ENCODE measurements around the gene ANTXR2.
"Not testable (repeated sequence)": the region's sequence is repeated elsewhere in the genome, so short reads cannot be mapped to it uniquely, and the experiment has no call there.

Gene ANTXR2

GRCh38 chr4:79904331-79904730, 168.7 kb downstream of the ANTXR2 start:
- no peak for FAIRE-seq

- no peak for FAIRE-seq
These were observed 172.8 kb downstream of the ANTXR2 start for GRCh38 chr4:79900182-79900581.

GRCh38 chr4:79899481-79899880, 173.5 kb downstream of the ANTXR2 start:
- FAIRE-seq: no peak

- FAIRE-seq: no peak
These were observed 175.0 kb downstream of the ANTXR2 start for GRCh38 chr4:79898055-79898454.

GRCh38 chr4:79897174-79897573, 175.9 kb downstream of the ANTXR2 start:
- FAIRE-seq: no peak

- no peak for FAIRE-seq
These were observed 179.6 kb downstream of the ANTXR2 start for GRCh38 chr4:79893456-79893855.

GRCh38 chr4:79889026-79889425, 184.0 kb downstream of the ANTXR2 start:
- FAIRE-seq: not testable (repeated sequence)

GRCh38 chr4:79886557-79886956, 186.5 kb downstream of the ANTXR2 start:
- no peak for FAIRE-seq

- FAIRE-seq: no peak
These were observed 187.0 kb downstream of the ANTXR2 start for GRCh38 chr4:79886021-79886420.

GRCh38 chr4:79883290-79883689, 189.7 kb downstream of the ANTXR2 start:
- no peak for FAIRE-seq

GRCh38 chr4:79882806-79883205, 190.2 kb downstream of the ANTXR2 start:
- no peak for FAIRE-seq

- no peak for FAIRE-seq
These were observed 191.6 kb downstream of the ANTXR2 start for GRCh38 chr4:79881407-79881806.

GRCh38 chr4:79877511-79877910, 195.5 kb downstream of the ANTXR2 start:
- FAIRE-seq: no peak

- no peak for FAIRE-seq
These were observed 197.6 kb downstream of the ANTXR2 start for GRCh38 chr4:79875344-79875899.

GRCh38 chr4:79874197-79874596, 198.8 kb downstream of the ANTXR2 start:
- no peak for FAIRE-seq

GRCh38 chr4:79872738-79873137, 200.3 kb downstream of the ANTXR2 start:
- no peak for FAIRE-seq

GRCh38 chr4:79871961-79872360, 201.1 kb downstream of the ANTXR2 start:
- FAIRE-seq: no peak

GRCh38 chr4:79869597-79870237, 203.3 kb downstream of the ANTXR2 start:
- FAIRE-seq: no peak

- no peak for FAIRE-seq
These were observed 207.8 kb downstream of the ANTXR2 start for GRCh38 chr4:79865201-79865597.

GRCh38 chr4:79864500-79865200, 208.4 kb downstream of the ANTXR2 start:
- FAIRE-seq: no peak

GRCh38 chr4:79863333-79863732, 209.7 kb downstream of the ANTXR2 start:
- FAIRE-seq: no peak

GRCh38 chr4:79862821-79863220, 210.2 kb downstream of the ANTXR2 start:
- FAIRE-seq: no peak

GRCh38 chr4:79857811-79858210, 215.2 kb downstream of the ANTXR2 start:
- no peak for FAIRE-seq

GRCh38 chr4:79856196-79856595, 216.8 kb downstream of the ANTXR2 start:
- FAIRE-seq: no peak

All from A204.1 (cell line).